ENCODE data around the gene TUBGCP2.

Gene TUBGCP2

GRCh38 chr10:133260895-133261725 is 47.6 kb downstream of the TUBGCP2 start:
- DNase-seq = no peak

GRCh38 chr10:133259602-133259989 is 49.1 kb downstream of the TUBGCP2 start:
- no peak for DNase-seq

- DNase-seq = no peak
These were observed 49.7 kb downstream of the TUBGCP2 start for GRCh38 chr10:133258818-133259601.

GRCh38 chr10:133258066-133258817 is 50.4 kb downstream of the TUBGCP2 start:
- no peak for DNase-seq

GRCh38 chr10:133257489-133258065 is 51.1 kb downstream of the TUBGCP2 start:
- DNase-seq = no peak

GRCh38 chr10:133255323-133255722 is 53.3 kb downstream of the TUBGCP2 start:
- DNase-seq = no peak

GRCh38 chr10:133254421-133255120 is 54.1 kb downstream of the TUBGCP2 start:
- no peak for DNase-seq

- DNase-seq = no peak
These were observed 55.2 kb downstream of the TUBGCP2 start for GRCh38 chr10:133253361-133253955.

- no peak for DNase-seq
These were observed 56.5 kb downstream of the TUBGCP2 start for GRCh38 chr10:133252223-133252552.

GRCh38 chr10:133251388-133252222 is 57.1 kb downstream of the TUBGCP2 start:
- no peak for DNase-seq

- DNase-seq = no peak
These were observed 58.5 kb downstream of the TUBGCP2 start for GRCh38 chr10:133249975-133250754.

- no peak for DNase-seq
These were observed 59.4 kb downstream of the TUBGCP2 start for GRCh38 chr10:133249094-133249780.

- DNase-seq = no peak
These were observed 60.3 kb downstream of the TUBGCP2 start for GRCh38 chr10:133248334-133248715.

- DNase-seq = no peak
These were observed 60.9 kb downstream of the TUBGCP2 start for GRCh38 chr10:133247681-133248333.

- DNase-seq = no peak
These were observed 62.4 kb downstream of the TUBGCP2 start for GRCh38 chr10:133246236-133246626.

GRCh38 chr10:133245439-133246235 is 63.0 kb downstream of the TUBGCP2 start:
- no peak for DNase-seq

GRCh38 chr10:133243593-133243992 is 65.1 kb downstream of the TUBGCP2 start:
- DNase-seq = no peak

All from DMS79 treated with DMSO at 0.1 percent for 48 hours (cell line).